Gastrocnemius medialis (tissue), 4 donors: Measurements from ENCODE around the gene AMBRA1.

Experiments
- CTCF ChIP-seq, 5 experiments: fragments of 450-650 bp in 3 of 5; fragments of 200-600 bp in 2 of 5; sonication (generic) in 2 of 5; IDR thresholded peaks in 4 of 5; conservative IDR thresholded peaks in 1 of 5; 1 replicate in 4 of 5; 2 replicates in 1 of 5; pipeline ENCODE4 v1.5.1; 2016 to 2019; ENCODE audit warnings: antibody characterized with exemption in 5 of 5, mild to moderate bottlenecking in 3 of 5, moderate library complexity in 3 of 5
- POLR2A ChIP-seq, 2 donors: fragments of 450-650 bp; IDR thresholded peaks; one replicate each; pipeline ENCODE4 v1.6.1; 2017; ENCODE audit warnings: antibody characterized with exemption in 2 of 2, mild to moderate bottlenecking in 2 of 2, moderate library complexity in 2 of 2

GRCh38 chr11:46378296-46378695 lies 215.5 kb downstream of the AMBRA1 start:
- TF ChIP-seq CTCF (IDR thresholded peaks at IDR 0.05 in 4 of 5, conservative IDR thresholded peaks at IDR 0.05 in 1 of 5) (no peak), POLR2A (IDR thresholded peaks at IDR 0.05) (no peak)
